CD1c-positive myeloid dendritic cell (primary cell): ENCODE results near the gene NTRK3.

Experiments
- DNase-seq: peaks from one replicate; pipeline ENCODE4 v3.0.0-alpha.2; 2016; ENCODE audit errors: extremely low spot score

NTRK3 gene

GRCh38 chr15:87941606-87942005 is 314.9 kb downstream of the NTRK3 start:
- no peak for DNase-seq

GRCh38 chr15:87940768-87941167 is 315.8 kb downstream of the NTRK3 start:
- DNase-seq: no peak

GRCh38 chr15:87939848-87940457 is 316.6 kb downstream of the NTRK3 start:
- DNase-seq: no peak

- DNase-seq: no peak
Measured at GRCh38 chr15:87938031-87938430, 318.5 kb downstream of the NTRK3 start.

GRCh38 chr15:87935583-87935982 is 321.0 kb downstream of the NTRK3 start:
- no peak for DNase-seq

- no peak for DNase-seq
Measured at GRCh38 chr15:87931584-87931983, 325.0 kb downstream of the NTRK3 start.

- DNase-seq: no peak
Measured at GRCh38 chr15:87930457-87930856, 326.1 kb downstream of the NTRK3 start.

GRCh38 chr15:87929841-87930240 is 326.7 kb downstream of the NTRK3 start:
- DNase-seq: no peak

GRCh38 chr15:87924433-87924832 is 332.1 kb downstream of the NTRK3 start:
- DNase-seq: no peak

GRCh38 chr15:87919064-87919463 is 337.5 kb downstream of the NTRK3 start:
- no peak for DNase-seq

GRCh38 chr15:87917480-87917879 is 339.1 kb downstream of the NTRK3 start:
- no peak for DNase-seq

- peak; percentile 7 for DNase-seq
Measured at GRCh38 chr15:87916208-87916607, 340.3 kb downstream of the NTRK3 start.

GRCh38 chr15:87910301-87910700 is 346.2 kb downstream of the NTRK3 start:
- no peak for DNase-seq

GRCh38 chr15:87907676-87908446 is 348.7 kb downstream of the NTRK3 start:
- DNase-seq: no peak

- no peak for DNase-seq
Measured at GRCh38 chr15:87906444-87906843, 350.1 kb downstream of the NTRK3 start.

- peak; percentile 79 for DNase-seq
Measured at GRCh38 chr15:87902772-87903426, 353.6 kb downstream of the NTRK3 start.

- DNase-seq: peak; percentile 21
Measured at GRCh38 chr15:87901926-87902690, 354.4 kb downstream of the NTRK3 start.

- no peak for DNase-seq
Measured at GRCh38 chr15:87901008-87901407, 355.5 kb downstream of the NTRK3 start.

GRCh38 chr15:87896936-87897335 is 359.6 kb downstream of the NTRK3 start:
- DNase-seq: no peak

GRCh38 chr15:87887177-87887576 is 369.4 kb downstream of the NTRK3 start:
- DNase-seq: no peak

GRCh38 chr15:87881026-87881425 is 375.5 kb downstream of the NTRK3 start:
- DNase-seq: peak; percentile 91
